ENCODE results near the gene SPIN1. TPM values are rescaled to one million over a fixed set of nuclear protein-coding genes. Genes with fewer than 3 reads are reported as not detected.

Gene SPIN1
- total RNA-seq, 3 donors from 2014 or later (not counting 1 experiment from before 2014, with no cell fraction given): 30.3 to 46.1 (median 39.3) TPM

DNA sequence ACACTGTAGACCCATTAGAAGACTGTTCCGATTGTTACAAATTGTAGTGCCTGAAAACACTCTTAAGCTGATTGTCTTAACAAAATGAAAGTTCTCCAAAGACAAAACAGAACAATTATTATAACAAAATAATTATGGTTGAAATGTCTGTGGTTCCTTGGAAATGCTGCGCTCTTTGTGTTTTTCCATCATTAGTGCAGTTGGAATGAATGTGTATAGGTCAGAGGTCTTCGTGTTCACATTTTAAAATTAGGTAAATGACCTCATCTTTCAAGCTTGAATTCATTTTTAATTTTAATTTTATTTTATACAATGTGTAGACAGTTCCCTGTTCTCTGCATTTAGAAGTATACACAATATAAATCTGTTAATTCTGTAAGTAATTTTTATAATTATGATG, 90.0 kb downstream of the SPIN1 start:
- peaks cover 10% of the 10 kb centered on the region for H3K4me1 ChIP-seq (ENCODE audit: control insufficient read depth, insufficient read depth, low read length)
- no peak for ATAC-seq
- Mint-ChIP-seq H3K27ac (no peak overlapping the region), H3K27me3 (ENCODE audit: low read depth in 2 of 2) (no peaks in the 10 kb centered on the region), H3K9me3 (no peaks in the 10 kb centered on the region), H3K4me3 (no peak overlapping the region), H3K4me1 (peaks cover 6 to 8% of the 10 kb centered on the region in 2 donors), H3K36me3 (no peaks in the 10 kb centered on the region)
- intact Hi-C loops (cut with micrococcal nuclease): no loop called here
- H3K9me3 ChIP-seq (ENCODE audit: control insufficient read depth, insufficient read depth, low read length): no peaks in the 10 kb centered on the region
- H3K27ac ChIP-seq (ENCODE audit: low read length): no peak overlapping the region
- 100% methylated on average over 2 of the region's 3 CpGs for WGBS (ENCODE audit: insufficient coverage)
- H3K27me3 ChIP-seq (ENCODE audit: control insufficient read depth, insufficient read depth, low read length): no peaks in the 10 kb centered on the region
- H3K4me3 ChIP-seq (ENCODE audit: low read length): no peak overlapping the region
- H3K36me3 ChIP-seq (ENCODE audit: control insufficient read depth, insufficient read depth, low read length): peaks cover 6% of the 10 kb centered on the region
- no peak for TF ChIP-seq CTCF (IDR thresholded peaks at IDR 0.05)
- DNase-seq: no peak

DNA sequence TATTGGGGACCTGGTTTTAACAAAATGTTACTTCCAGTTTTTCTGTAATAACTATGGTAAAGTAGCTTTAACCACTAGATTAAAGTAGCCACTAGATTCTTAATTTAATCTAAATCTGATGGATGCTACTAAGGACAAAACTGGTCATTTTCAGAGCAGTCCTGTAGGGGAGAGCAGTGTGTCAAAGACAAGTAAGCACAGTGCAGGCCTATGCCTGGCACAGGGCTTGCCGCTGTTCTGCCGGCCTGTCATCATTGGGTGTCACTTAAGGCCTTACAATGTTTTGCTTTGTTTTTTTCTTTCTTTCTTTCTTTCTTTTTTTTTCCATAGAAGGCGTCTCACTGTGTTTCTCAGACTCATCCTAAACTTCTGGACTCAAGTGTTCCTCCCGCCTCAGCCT, 93.7 kb downstream of the SPIN1 start:
- no peak for ATAC-seq
- no peak overlapping the region for H3K4me3 ChIP-seq (ENCODE audit: low read length)
- no peaks in the 10 kb centered on the region for H3K27me3 ChIP-seq (ENCODE audit: control insufficient read depth, insufficient read depth, low read length)
- peaks cover 0 to 1% of the 10 kb centered on the region in 2 donors for H3K4me1 Mint-ChIP-seq
- no peak for DNase-seq
- peaks cover 2% of the 10 kb centered on the region for H3K4me1 ChIP-seq (ENCODE audit: control insufficient read depth, insufficient read depth, low read length)
- intact Hi-C loops (cut with micrococcal nuclease): no loop called here
- no peaks in the 10 kb centered on the region for H3K9me3 Mint-ChIP-seq
- H3K36me3 ChIP-seq (ENCODE audit: control insufficient read depth, insufficient read depth, low read length): no peaks in the 10 kb centered on the region
- 93% methylated on average over 4 of the region's 4 CpGs for WGBS (ENCODE audit: insufficient coverage)
- no peaks in the 10 kb centered on the region for H3K36me3 Mint-ChIP-seq
- H3K27me3 Mint-ChIP-seq (ENCODE audit: low read depth in 2 of 2): no peaks in the 10 kb centered on the region
- H3K27ac Mint-ChIP-seq: no peak overlapping the region
- H3K27ac ChIP-seq (ENCODE audit: low read length): no peak overlapping the region
- TF ChIP-seq CTCF (IDR thresholded peaks at IDR 0.05): no peak
- no peaks in the 10 kb centered on the region for H3K9me3 ChIP-seq (ENCODE audit: control insufficient read depth, insufficient read depth, low read length)
- no peak overlapping the region for H3K4me3 Mint-ChIP-seq

GRCh38 chr9:88488166-88488565, 99.9 kb downstream of the SPIN1 start:
- 94% methylated on average over 4 of the region's 4 CpGs for WGBS (ENCODE audit: insufficient coverage)
- no peaks in the 10 kb centered on the region for H3K27me3 Mint-ChIP-seq (ENCODE audit: low read depth in 2 of 2)
- no peak overlapping the region for H3K27ac Mint-ChIP-seq
- H3K27ac ChIP-seq (ENCODE audit: low read length): no peak overlapping the region
- no peaks in the 10 kb centered on the region for H3K36me3 ChIP-seq (ENCODE audit: control insufficient read depth, insufficient read depth, low read length)
- no peak for DNase-seq
- intact Hi-C loops (cut with micrococcal nuclease): no loop called here
- TF ChIP-seq CTCF (IDR thresholded peaks at IDR 0.05): no peak
- no peaks in the 10 kb centered on the region for H3K4me1 Mint-ChIP-seq
- H3K27me3 ChIP-seq (ENCODE audit: control insufficient read depth, insufficient read depth, low read length): no peaks in the 10 kb centered on the region
- H3K4me1 ChIP-seq (ENCODE audit: control insufficient read depth, insufficient read depth, low read length): no peaks in the 10 kb centered on the region
- H3K9me3 ChIP-seq (ENCODE audit: control insufficient read depth, insufficient read depth, low read length): no peaks in the 10 kb centered on the region
- H3K4me3 Mint-ChIP-seq: no peak overlapping the region
- no peak for ATAC-seq
- no peak overlapping the region for H3K4me3 ChIP-seq (ENCODE audit: low read length)
- H3K9me3 Mint-ChIP-seq: no peaks in the 10 kb centered on the region
- H3K36me3 Mint-ChIP-seq: no peaks in the 10 kb centered on the region

DNA sequence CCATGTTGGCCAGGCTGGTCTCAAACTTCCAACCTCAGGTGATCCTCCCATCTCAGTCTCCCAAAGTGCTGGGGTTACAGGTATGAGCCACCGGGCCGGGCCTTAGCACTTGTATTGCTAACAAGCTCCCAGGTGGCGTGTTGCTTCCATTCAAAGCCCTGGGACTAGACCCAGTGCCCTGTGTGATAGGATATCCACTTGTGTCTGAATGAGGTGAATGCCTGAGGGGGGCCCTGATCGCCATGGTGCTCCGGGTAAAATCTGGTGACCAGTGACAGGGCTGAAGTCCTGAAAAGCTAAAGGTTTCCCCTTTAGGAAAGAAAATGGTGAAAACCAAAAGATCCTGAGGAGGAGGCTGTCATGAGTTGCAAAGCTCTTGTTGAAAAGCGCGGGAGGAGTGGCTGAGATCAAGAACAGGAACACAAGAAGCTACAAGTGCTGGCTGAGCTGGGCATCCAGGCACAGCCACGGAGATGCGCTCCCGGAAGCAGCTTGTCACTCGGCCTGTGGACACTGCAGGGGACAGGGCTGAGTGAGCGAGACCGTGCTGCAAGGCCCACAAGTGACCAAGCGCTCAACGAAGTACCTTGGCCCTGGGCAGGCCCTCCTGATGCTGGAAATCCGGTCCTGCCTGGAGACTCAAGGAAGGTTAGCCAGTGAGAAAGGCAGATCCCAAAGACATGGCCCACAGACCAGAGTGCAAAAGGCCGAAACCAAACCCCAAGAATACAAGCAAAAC, 106.9 kb downstream of the SPIN1 start:
- no peaks in the 10 kb centered on the region for H3K9me3 ChIP-seq (ENCODE audit: control insufficient read depth, insufficient read depth, low read length)
- no peaks in the 10 kb centered on the region for H3K4me1 ChIP-seq (ENCODE audit: control insufficient read depth, insufficient read depth, low read length)
- Mint-ChIP-seq H3K4me3 (no peak overlapping the region), H3K27ac (no peak overlapping the region), H3K4me1 (no peaks in the 10 kb centered on the region), H3K9me3 (no peaks in the 10 kb centered on the region), H3K27me3 (ENCODE audit: low read depth in 2 of 2) (no peaks in the 10 kb centered on the region), H3K36me3 (no peaks in the 10 kb centered on the region)
- no peak overlapping the region for H3K4me3 ChIP-seq (ENCODE audit: low read length)
- ATAC-seq (no peak), DNase-seq (no peak)
- H3K36me3 ChIP-seq (ENCODE audit: control insufficient read depth, insufficient read depth, low read length): no peaks in the 10 kb centered on the region
- intact Hi-C loops (cut with micrococcal nuclease): no loop called here
- no peaks in the 10 kb centered on the region for H3K27me3 ChIP-seq (ENCODE audit: control insufficient read depth, insufficient read depth, low read length)
- no peak for TF ChIP-seq CTCF (IDR thresholded peaks at IDR 0.05)
- H3K27ac ChIP-seq (ENCODE audit: low read length): no peak overlapping the region
- 97% methylated on average over 17 of the region's 17 CpGs for WGBS (ENCODE audit: insufficient coverage)

All from natural killer cell (primary cell).